HepG2 (cell line): Measurements from ENCODE around the gene GALNT11. TPM values are rescaled to one million over a fixed set of nuclear protein-coding genes. Genes with fewer than 3 reads are reported as not detected.
A peak's percentile ranks its signal among the peaks of the same experiment; 100 is the strongest.
"Not testable (repeated sequence)": the region's sequence is repeated elsewhere in the genome, so short reads cannot be mapped to it uniquely, and the experiment has no call there.

Experiments used
- ATAC-seq: fragments of 200-7000 bp; cut with Tn5 transposase; 3 replicates; pipeline ENCODE4 v1.9.1; 2020; ENCODE audit warnings: mild to moderate bottlenecking, moderate library complexity
- BruUV-seq: library from RNA; stranded (reverse); fragments of 400-500 nt; replicated peaks from 2 replicates; lab custom pipeline; 2021; lab: Mats Ljungman, UMichigan
- CTCF ChIA-PET: fragments of 300-600 bp; formaldehyde crosslinking; extraction: SDS; loops from one replicate; lab custom pipeline; 2021; ENCODE audit warnings: low total read pairs, inconsistent platforms, low intra/inter-chr PET ratio; lab: Yijun Ruan, JAX
- POLR2A ChIA-PET: fragments of 350-600 bp; sonication (Branson Sonifier 250); formaldehyde crosslinking; loops from one replicate; lab custom pipeline; 2020; ENCODE audit warnings: antibody characterized with exemption, inconsistent platforms; lab: Yijun Ruan, JAX
- DNase-seq: peaks from one replicate; pipeline ENCODE4 v3.0.0-alpha.2; 2015; ENCODE audit warnings: low spot score
- FAIRE-seq: peaks from 3 replicates; lab custom pipeline; 2011; peaks lifted over from hg19 to GRCh38; lab: Jason Lieb, UNC
- H2AFZ ChIP-seq: one replicate; pipeline ENCODE4 v1.6.1; 2011; ENCODE audit warnings: low read length, inconsistent platforms
- H3K27ac ChIP-seq: fragments of 300-600 bp; 3 replicates; pipeline ENCODE4 v1.8.0; 2011; ENCODE audit warnings: mixed run types, mild to moderate bottlenecking, mixed read lengths, low read length, inconsistent platforms; ENCODE audit not compliant: insufficient read depth; ENCODE audit errors: extremely low read length
- H3K27me3 ChIP-seq, 2 experiments: fragments of 200-600 bp in 1 of 2; 2 replicates in 1 of 2; 3 replicates in 1 of 2; pipeline versions ENCODE4 v1.6.0 to v1.8.0; 2011; ENCODE audit warnings: low read length in 2 of 2, mild to moderate bottlenecking in 2 of 2, moderate library complexity in 2 of 2, inconsistent platforms in 1 of 2; ENCODE audit not compliant: insufficient read depth in 2 of 2, control insufficient read depth in 1 of 2
- H3K36me3 ChIP-seq, 2 experiments: fragments of 200-600 bp in 1 of 2; replicated peaks in 1 of 2; 2 replicates in 1 of 2; 3 replicates in 1 of 2; pipeline versions ENCODE4 v1.5.1 to v1.8.0; 2011; ENCODE audit warnings: low read length in 2 of 2, inconsistent platforms in 1 of 2; ENCODE audit not compliant: insufficient read depth in 2 of 2, control insufficient read depth in 1 of 2
- H3K4me1 ChIP-seq: 2 replicates; pipeline ENCODE4 v1.5.1; 2012; ENCODE audit warnings: low read length, inconsistent platforms; ENCODE audit not compliant: insufficient read depth
- H3K4me2 ChIP-seq: 2 replicates; pipeline ENCODE4 v1.6.0; 2011; ENCODE audit warnings: low read depth, low read length, inconsistent platforms
- H3K4me3 ChIP-seq, 3 experiments: fragments of 200-600 bp in 1 of 3; sonication (generic), shearing (Covaris generic) in 1 of 3; replicated peaks in 1 of 3; 2 replicates each; pipeline ENCODE4 v1.5.1; 2011 to 2016; ENCODE audit warnings: low read length in 3 of 3, inconsistent platforms in 2 of 3, low read depth in 2 of 3, mild to moderate bottlenecking in 2 of 3, control low read depth in 1 of 3, mixed read lengths in 1 of 3; ENCODE audit not compliant: insufficient read depth in 1 of 3
- H3K79me2 ChIP-seq: one replicate; pipeline ENCODE4 v1.6.1; 2011; ENCODE audit warnings: low read length, inconsistent platforms; ENCODE audit not compliant: insufficient read depth
- H3K9ac ChIP-seq: 2 replicates; pipeline ENCODE4 v1.6.0; 2011; ENCODE audit warnings: mild to moderate bottlenecking, low read depth, low read length, inconsistent platforms; ENCODE audit not compliant: insufficient read depth
- H3K9me3 ChIP-seq: 2 replicates; pipeline ENCODE4 v1.5.1; 2012; ENCODE audit warnings: mild to moderate bottlenecking, low read length
- H4K20me1 ChIP-seq: 2 replicates; pipeline ENCODE4 v1.6.0; 2011; ENCODE audit warnings: inconsistent platforms, mild to moderate bottlenecking, low read length, moderate library complexity; ENCODE audit not compliant: insufficient read depth
- ATF5 ChIP-seq: sonication (generic); formaldehyde crosslinking; IDR thresholded peaks from 2 replicates; pipeline ENCODE4 v1.4.0; 2020; ENCODE audit warnings: mild to moderate bottlenecking, low read depth, missing genetic modification reagents
- CREB1 ChIP-seq, 2 experiments: fragments of 450-650 bp in 1 of 2; IDR thresholded peaks; 2 replicates each; pipeline ENCODE4 v1.6.1; 2016 to 2017; ENCODE audit warnings: control low read depth in 1 of 2, mild to moderate bottlenecking in 1 of 2, missing compliant biosample characterization in 1 of 2, missing genetic modification characterization in 1 of 2
- CSRNP2 ChIP-seq: sonication (generic); formaldehyde crosslinking; conservative IDR thresholded peaks from 2 replicates; pipeline ENCODE4 v1.8.0; 2022; ENCODE audit warnings: low read depth, missing genetic modification reagents
- CTCF ChIP-seq: sonication (generic); formaldehyde crosslinking; IDR thresholded peaks from 2 replicates; pipeline ENCODE4 v1.5.0; 2020; ENCODE audit warnings: mild to moderate bottlenecking, missing genetic modification reagents, moderate library complexity
- SALL2 ChIP-seq: sonication (generic); formaldehyde crosslinking; IDR thresholded peaks from 2 replicates; pipeline ENCODE4 v1.8.1; 2023; ENCODE audit warnings: mild to moderate bottlenecking, missing genetic modification reagents, inconsistent platforms
- STAG1 ChIP-seq: sonication (generic); formaldehyde crosslinking; IDR thresholded peaks from 2 replicates; pipeline ENCODE4 v1.4.0; 2020; ENCODE audit warnings: missing genetic modification reagents
- YEATS2 ChIP-seq: sonication (generic); formaldehyde crosslinking; IDR thresholded peaks from 2 replicates; pipeline ENCODE4 v1.4.0; 2020; ENCODE audit warnings: missing genetic modification reagents, borderline replicate concordance
- ZNF382 ChIP-seq: sonication (generic); formaldehyde crosslinking; IDR thresholded peaks from 2 replicates; pipeline ENCODE4 v1.5.0; 2020; ENCODE audit warnings: missing genetic modification reagents, mild to moderate bottlenecking, borderline replicate concordance
- ZNF724P ChIP-seq: sonication (generic); formaldehyde crosslinking; IDR thresholded peaks from 2 replicates; pipeline ENCODE4 v1.8.0; 2022; ENCODE audit warnings: missing genetic modification reagents, borderline replicate concordance
- ZSCAN12 ChIP-seq: sonication (generic); formaldehyde crosslinking; IDR thresholded peaks from 2 replicates; pipeline ENCODE4 v1.9.0; 2021; ENCODE audit warnings: mild to moderate bottlenecking, missing genetic modification reagents
- whole genome bisulfite sequencing: methylation state at CpG from one replicate; pipeline ENCODE4 v1.1.6; 2017; ENCODE audit warnings: low lambda C conversion rate; 5-methylcytosine and 5-hydroxymethylcytosine counted together
- in situ Hi-C: cut with HindIII; loops from 2 replicates; pipeline ENCODE4 v1.10.0; 2017; ENCODE audit warnings: low pct_unique_long_range_greater_than_20kb; ENCODE audit not compliant: extremely low pct_ligation_motif_present
- intact Hi-C: fragments of 100-400 bp; cut with micrococcal nuclease; formaldehyde crosslinking; loops from one replicate; pipeline ENCODE4 v1.10.0; 2022; ENCODE audit not compliant: unreplicated experiment
- polyA plus RNA-seq, 8 experiments: library from polyadenylated mRNA; depleted of rRNA in 3 of 8; stranded (reverse) in 7 of 8; unstranded in 1 of 8; fragments of >200 nt; fragmentation: Illumina TruSeq in 4 of 8; extraction: Trizol in 4 of 8; gene quantifications; 2 replicates each; pipeline versions ENCODE4 v1.2.1 to v1.2.3, GENCODE V29; 2011 to 2016; ENCODE audit warnings: low read depth in 4 of 8, missing spikeins in 1 of 8, mixed read lengths in 1 of 8; ENCODE audit not compliant: insufficient read depth in 1 of 8
- total RNA-seq, 5 experiments: library from RNA; depleted of rRNA; stranded (reverse); fragments of >200 nt; fragmentation: Illumina TruSeq; extraction: Trizol; gene quantifications; 2 replicates each; pipeline ENCODE4 v1.2.3, GENCODE V29; 2016; ENCODE audit warnings: low read depth in 1 of 5
- TF ChIP-seq, protein P1 (sequence below): sonication (generic); formaldehyde crosslinking; IDR thresholded peaks from 2 replicates; pipeline ENCODE4 v1.4.0; 2020; ENCODE audit warnings: missing genetic modification reagents

The GALNT11 gene
- total and polyA plus RNA-seq, 2 of the 13 experiments (the other 11 are each of a cell fraction or from before 2014, with no cell fraction given), result 9.3 to 16.3 TPM

GRCh38 chr7:152075379-152075778 is 49.9 kb downstream of the GALNT11 start:
- H3K9me3 ChIP-seq, in situ Hi-C loops, FAIRE-seq, POLR2A ChIA-PET, BruUV-seq, H3K9ac ChIP-seq, H3K79me2 ChIP-seq, H4K20me1 ChIP-seq, H3K4me3 ChIP-seq, H3K36me3 ChIP-seq, intact Hi-C loops, H3K27ac ChIP-seq, CTCF ChIA-PET, H2AFZ ChIP-seq, H3K4me2 ChIP-seq, H3K27me3 ChIP-seq, ATAC-seq, DNase-seq: not testable (repeated sequence)
- WGBS, result 98% methylated on average over 14 of the region's 14 CpGs
- peaks cover 36% of the 10 kb centered on the region for H3K4me1 ChIP-seq

- H3K4me1 ChIP-seq, result peaks cover 46% of the 10 kb centered on the region
- ChIA-PET CTCF (no interaction called here), POLR2A (no interaction called here)
- H3K36me3 ChIP-seq, result no peaks in the 10 kb centered on the region
- H2AFZ ChIP-seq, result no peak overlapping the region
- H3K9ac ChIP-seq, result no peak overlapping the region
- no peaks in the 10 kb centered on the region for H3K9me3 ChIP-seq
- no peak overlapping the region for H3K27ac ChIP-seq
- WGBS, result 69% methylated on average over 8 of the region's 8 CpGs
- in situ Hi-C loops, result no loop called here
- FAIRE-seq (no peak), ATAC-seq (peak; percentile 72), DNase-seq (peak; percentile 18)
- H3K4me3 ChIP-seq, result no peak overlapping the region
- no peaks in the 10 kb centered on the region for H3K27me3 ChIP-seq
- no peaks in the 10 kb centered on the region for H4K20me1 ChIP-seq
- H3K4me2 ChIP-seq, result peak overlapping the region; percentile 18; the same call in 1 of the 2 replicates
- intact Hi-C loops, result loop anchor here (1.0 kb wide), 1 partner anchor 70 kb away; no protein-coding TSS in a partner anchor
- no peaks in the 10 kb centered on the region for H3K79me2 ChIP-seq
- BruUV-seq, result no TSS peak
- TF ChIP-seq STAG1 (CRISPR knock-in tag) (peak; percentile 46), CREB1 (IDR thresholded peaks at IDR 0.05) (no peak), CREB1 (CRISPR knock-in tag; IDR thresholded peaks at IDR 0.05) (no peak), ZSCAN12 (CRISPR knock-in tag) (no peak), CTCF (CRISPR knock-in tag) (peak; percentile 56), YEATS2 (CRISPR knock-in tag) (no peak), ATF5 (CRISPR knock-in tag) (no peak), ZNF724P (CRISPR knock-in tag) (no peak), CSRNP2 (CRISPR knock-in tag) (no peak), ZNF382 (CRISPR knock-in tag) (no peak), SALL2 (CRISPR knock-in tag) (no peak)
- TF ChIP-seq, protein P1, sequence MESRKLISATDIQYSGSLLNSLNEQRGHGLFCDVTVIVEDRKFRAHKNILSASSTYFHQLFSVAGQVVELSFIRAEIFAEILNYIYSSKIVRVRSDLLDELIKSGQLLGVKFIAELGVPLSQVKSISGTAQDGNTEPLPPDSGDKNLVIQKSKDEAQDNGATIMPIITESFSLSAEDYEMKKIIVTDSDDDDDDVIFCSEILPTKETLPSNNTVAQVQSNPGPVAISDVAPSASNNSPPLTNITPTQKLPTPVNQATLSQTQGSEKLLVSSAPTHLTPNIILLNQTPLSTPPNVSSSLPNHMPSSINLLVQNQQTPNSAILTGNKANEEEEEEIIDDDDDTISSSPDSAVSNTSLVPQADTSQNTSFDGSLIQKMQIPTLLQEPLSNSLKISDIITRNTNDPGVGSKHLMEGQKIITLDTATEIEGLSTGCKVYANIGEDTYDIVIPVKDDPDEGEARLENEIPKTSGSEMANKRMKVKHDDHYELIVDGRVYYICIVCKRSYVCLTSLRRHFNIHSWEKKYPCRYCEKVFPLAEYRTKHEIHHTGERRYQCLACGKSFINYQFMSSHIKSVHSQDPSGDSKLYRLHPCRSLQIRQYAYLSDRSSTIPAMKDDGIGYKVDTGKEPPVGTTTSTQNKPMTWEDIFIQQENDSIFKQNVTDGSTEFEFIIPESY (CRISPR knock-in tag), result peak; percentile 93
Measured at GRCh38 chr7:152076324-152076821, 50.9 kb downstream of the GALNT11 start.
